HG02870 (cell line): ENCODE results near the gene RAB31.

Experiments
- ATAC-seq: cut with Tn5 transposase; IDR thresholded peaks from one replicate; pipeline ENCODE4 v1.9.1; 2021; ENCODE audit warnings: mild to moderate bottlenecking, moderate library complexity; ENCODE audit not compliant: unreplicated experiment

RAB31 gene

DNA sequence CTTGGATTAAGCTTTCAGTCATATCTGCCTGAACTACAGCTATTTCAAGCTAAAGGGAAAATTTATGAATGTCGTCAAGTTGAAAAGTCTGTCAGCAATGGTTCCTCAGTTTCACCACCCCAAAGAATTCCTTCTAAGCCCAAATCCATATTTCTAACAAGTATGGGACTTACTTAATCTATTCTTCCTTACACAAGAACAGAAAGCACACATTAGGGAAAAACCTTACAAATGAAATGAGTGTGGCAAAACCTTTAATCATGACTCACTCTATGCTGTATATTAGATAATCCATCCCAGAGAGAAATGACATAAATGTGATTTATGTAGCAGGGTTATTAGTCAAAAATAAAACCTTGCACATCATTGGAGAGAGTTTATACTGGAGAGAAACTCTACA lies 78.9 kb downstream of the RAB31 start:
- ATAC-seq = no peak

DNA sequence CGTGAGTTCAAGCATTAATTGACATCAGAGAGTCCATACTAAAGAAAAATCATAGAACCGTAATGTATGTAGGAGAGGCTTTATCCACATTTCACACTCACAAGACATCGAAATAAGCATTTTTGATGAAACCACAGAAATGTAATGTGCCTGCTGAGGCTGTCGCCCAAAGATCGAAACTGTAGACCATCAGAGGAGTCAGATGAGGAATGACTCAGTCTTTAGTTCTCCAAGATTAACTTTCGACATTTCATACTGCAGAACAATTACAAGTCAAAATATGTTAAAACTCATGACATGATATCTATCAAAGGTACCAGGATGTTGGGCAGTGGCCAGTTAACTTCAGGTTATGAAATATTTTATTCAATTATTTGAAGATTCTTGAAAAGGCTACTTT lies 79.6 kb downstream of the RAB31 start:
- ATAC-seq = no peak

DNA sequence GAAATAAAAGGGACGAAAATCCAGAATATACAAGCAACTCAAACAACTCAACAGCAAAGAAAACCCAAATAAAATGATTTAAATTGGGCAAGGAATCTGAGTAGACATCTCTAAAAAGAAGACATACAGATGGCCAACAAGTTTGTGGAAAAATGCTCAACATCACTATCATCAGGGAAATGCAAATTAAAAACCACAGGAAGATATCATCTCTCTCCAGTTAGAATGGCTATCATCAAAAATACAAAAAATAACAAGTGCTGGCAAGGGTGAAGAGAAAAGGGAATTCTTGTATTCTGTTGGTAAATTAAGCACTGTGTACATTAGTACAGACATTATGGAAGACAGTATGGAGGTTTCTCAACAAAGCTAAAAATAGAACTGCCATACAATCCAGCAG lies 80.0 kb downstream of the RAB31 start:
- no peak for ATAC-seq

GRCh38 chr18:9788860-9789259 lies 80.8 kb downstream of the RAB31 start:
- ATAC-seq = no peak

DNA sequence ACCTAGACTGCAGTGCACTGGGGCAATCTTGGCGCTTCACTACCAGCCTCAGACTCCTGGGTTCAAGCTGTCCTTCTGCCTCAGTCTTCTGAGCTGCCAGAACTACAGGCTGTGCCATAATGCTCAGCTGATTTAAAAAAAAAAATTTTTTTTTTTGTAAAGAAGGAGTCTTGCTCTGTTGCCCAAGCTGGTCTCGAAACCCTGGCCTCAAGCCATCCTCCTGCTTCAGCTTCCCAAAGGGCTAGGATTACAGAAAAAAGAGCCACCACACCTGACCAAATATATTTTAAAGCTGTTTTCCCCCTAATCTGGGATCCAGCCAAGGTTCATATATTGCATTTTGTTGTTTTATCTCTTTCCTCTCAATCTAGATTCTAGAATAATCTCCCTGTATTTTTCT lies 82.2 kb downstream of the RAB31 start:
- ATAC-seq = no peak

- ATAC-seq = no peak
Measured at GRCh38 chr18:9791991-9792390, 83.9 kb downstream of the RAB31 start.

GRCh38 chr18:9792565-9793245 lies 84.6 kb downstream of the RAB31 start:
- ATAC-seq = no peak

- no peak for ATAC-seq
Measured at GRCh38 chr18:9796011-9796410, 87.9 kb downstream of the RAB31 start.

GRCh38 chr18:9796935-9797549 lies 88.9 kb downstream of the RAB31 start:
- no peak for ATAC-seq

- ATAC-seq = no peak
Measured at GRCh38 chr18:9802175-9803062, 94.3 kb downstream of the RAB31 start.

DNA sequence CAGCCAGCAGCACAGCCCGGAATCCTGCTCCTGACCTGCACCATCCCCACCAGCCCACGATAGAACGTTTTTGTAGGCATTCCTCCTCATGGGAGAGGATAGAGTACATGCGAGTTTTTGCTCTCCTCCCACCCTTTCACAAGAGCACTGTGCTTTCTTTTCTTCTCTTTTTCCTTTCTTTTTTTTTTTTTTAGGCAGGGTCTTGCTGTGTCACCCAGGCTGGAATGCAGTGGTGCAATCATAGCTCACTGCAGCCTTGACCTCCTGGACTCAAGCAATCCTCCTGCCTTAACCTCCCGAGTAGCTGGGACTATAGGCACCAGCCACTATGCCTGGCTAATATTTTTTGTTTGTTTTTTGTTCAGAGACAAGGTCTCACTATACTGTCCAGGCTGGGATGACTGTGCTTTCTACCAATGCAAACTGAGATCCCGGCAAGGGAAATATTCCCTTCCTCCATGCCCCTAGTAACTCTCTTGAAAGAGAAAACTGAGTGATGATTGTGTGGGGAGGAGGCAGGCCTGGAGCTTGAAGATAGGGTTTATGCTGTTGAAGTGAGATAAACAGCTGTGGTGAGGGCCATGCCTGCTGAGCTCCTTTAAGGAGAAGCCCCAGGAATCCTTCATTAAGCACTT lies 95.1 kb downstream of the RAB31 start:
- no peak for ATAC-seq

GRCh38 chr18:9803698-9804516 lies 95.8 kb downstream of the RAB31 start:
- ATAC-seq = no peak

DNA sequence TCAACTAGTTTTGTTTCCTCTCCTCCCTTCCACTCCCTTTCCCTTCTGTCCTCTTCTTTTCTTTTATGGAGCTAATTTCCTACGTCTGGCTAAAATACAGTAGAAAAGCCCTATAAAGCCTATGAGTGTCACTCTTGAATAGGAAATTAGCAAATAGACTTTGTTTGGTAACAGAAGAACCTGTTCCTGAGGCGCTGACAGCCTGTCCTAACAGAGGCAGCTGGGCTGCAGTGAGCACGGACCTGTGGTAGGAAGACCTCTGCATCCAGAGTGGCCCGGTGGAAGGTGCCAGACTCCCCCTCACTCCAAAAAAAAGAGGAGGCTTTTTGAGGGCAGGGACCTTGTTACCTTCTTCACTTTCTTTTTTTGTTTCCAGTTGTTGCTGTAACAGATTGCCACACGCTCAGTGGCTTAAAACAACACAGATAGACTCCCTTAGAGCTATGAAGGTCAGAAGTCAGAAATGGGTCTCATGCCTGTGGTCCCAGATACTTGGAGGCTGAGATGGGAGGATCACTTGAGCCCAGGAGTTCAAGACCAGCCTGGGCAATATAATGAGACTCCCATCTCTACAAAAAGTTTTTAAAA lies 96.5 kb downstream of the RAB31 start:
- no peak for ATAC-seq

DNA sequence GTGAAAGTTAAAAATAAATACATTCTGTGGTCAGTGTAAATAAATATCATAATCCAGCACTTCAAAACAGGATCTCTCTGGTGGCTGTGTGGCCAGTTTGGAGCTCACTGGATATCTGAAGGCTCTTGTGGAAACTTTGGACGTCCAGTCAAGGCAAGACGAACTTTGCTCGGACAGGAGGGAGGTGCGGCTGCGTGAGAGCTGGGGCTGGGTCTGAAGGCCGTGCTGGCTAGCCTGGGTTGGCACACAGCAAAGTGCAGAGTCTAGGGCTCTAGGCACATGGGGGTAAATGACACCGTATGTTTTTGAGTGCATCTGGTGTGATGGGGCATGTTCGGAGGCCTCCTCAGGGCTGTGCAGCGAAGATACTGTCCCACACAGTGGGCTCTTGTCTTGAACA lies 98.8 kb downstream of the RAB31 start:
- no peak for ATAC-seq

GRCh38 chr18:9808295-9809241 lies 100.5 kb downstream of the RAB31 start:
- no peak for ATAC-seq

- no peak for ATAC-seq
Measured at GRCh38 chr18:9809697-9810096, 101.6 kb downstream of the RAB31 start.

DNA sequence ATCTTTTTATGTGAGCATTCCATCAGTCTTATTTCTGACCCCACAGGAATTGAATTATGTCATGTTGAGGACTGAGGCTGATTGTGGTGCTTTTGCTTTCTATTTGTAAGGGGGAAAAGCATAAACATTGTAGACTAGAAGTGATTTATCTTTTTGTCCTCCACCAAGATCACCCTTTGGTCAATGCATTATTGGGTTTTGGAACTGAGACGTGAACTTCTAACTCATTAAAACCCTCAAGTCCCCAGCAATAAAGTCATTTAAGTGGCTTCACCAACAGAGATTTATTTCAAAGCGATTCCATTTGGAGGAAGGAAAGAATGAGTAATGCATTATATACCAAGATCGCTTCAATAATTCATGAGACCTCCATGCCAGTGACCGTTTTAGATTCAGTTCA lies 102.2 kb downstream of the RAB31 start:
- ATAC-seq = no peak

DNA sequence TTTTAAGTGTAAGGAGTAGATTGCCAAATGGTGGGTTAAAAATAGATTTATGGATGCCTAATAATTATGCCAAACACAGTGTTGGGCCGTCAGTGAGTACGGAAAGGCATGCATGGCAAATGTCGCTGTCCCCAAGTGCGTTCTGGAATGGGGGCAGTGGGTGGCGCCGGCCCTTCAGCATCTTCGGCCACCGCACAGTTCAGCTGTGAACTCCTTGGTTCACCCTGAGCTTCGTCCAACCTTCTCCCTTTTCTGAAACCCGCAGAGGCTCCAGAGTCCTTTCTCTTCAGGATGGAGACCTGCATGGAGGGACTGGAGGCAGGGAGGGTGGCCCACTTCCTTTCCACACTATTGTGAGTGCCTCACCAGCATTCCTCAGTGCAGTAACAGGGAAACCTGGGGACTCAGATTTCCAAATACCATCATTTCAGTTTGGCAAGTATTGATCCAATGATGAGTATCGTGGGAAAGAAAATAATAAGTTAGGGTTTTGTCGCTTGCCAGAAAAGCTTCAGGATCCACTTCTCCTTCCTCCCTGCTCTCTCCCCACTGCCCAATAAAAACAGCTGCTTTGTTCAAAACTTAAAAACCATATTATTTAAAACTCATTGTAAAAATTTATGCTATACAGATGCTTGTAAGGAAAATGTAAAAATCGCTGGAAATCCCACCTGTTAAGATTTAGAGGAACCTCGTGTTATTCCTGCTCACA lies 103.0 kb downstream of the RAB31 start:
- ATAC-seq = no peak
